Vagina (tissue), 2 donors: ENCODE data around the gene LCOR. TPM values are rescaled to one million over a fixed set of nuclear protein-coding genes. Genes with fewer than 3 reads are reported as not detected.
"Not testable (repeated sequence)": the region's sequence is repeated elsewhere in the genome, so short reads cannot be mapped to it uniquely, and the experiment has no call there.

ENCODE experiments used
- DNase-seq, 2 donors: peaks; one replicate each; pipeline ENCODE4 v3.0.0-alpha.2; 2017; ENCODE audit errors: extremely low spot score in 2 of 2
- H3K27ac ChIP-seq: fragments of 200-600 bp; sonication (generic); one replicate; pipeline ENCODE4 v1.5.1; 2019
- H3K27me3 ChIP-seq: fragments of 200-600 bp; sonication (generic); one replicate; pipeline ENCODE4 v1.5.1; 2019
- H3K36me3 ChIP-seq, 2 donors: fragments of 200-600 bp; sonication (generic); one replicate each; pipeline ENCODE4 v1.5.1; 2017 to 2019
- H3K4me1 ChIP-seq: fragments of 200-600 bp; sonication (generic); one replicate; pipeline ENCODE4 v1.5.1; 2019
- H3K4me3 ChIP-seq, 2 donors: fragments of 200-600 bp; sonication (generic); 1 replicate in 1 of 2; 2 replicates in 1 of 2; pipeline ENCODE4 v1.5.1; 2016 to 2019
- H3K9me3 ChIP-seq: fragments of 200-600 bp; sonication (generic); one replicate; pipeline ENCODE4 v1.5.1; 2019
- CTCF ChIP-seq, 3 experiments: fragments of 450-650 bp in 2 of 3; fragments of 200-600 bp in 1 of 3; sonication (generic) in 1 of 3; IDR thresholded peaks; one replicate each; pipeline ENCODE4 v1.5.1; 2017 to 2019; ENCODE audit warnings: antibody characterized with exemption in 3 of 3, mild to moderate bottlenecking in 2 of 3, moderate library complexity in 2 of 3
- POLR2A ChIP-seq, 2 donors: fragments of 450-650 bp; IDR thresholded peaks; one replicate each; pipeline ENCODE4 v1.6.1; 2017; ENCODE audit warnings: antibody characterized with exemption in 2 of 2, mild to moderate bottlenecking in 2 of 2, moderate library complexity in 2 of 2
- POLR2AphosphoS5 ChIP-seq, 2 donors: sonication (generic); formaldehyde crosslinking; IDR thresholded peaks; one replicate each; pipeline ENCODE4 v1.9.0; 2017; ENCODE audit warnings: antibody characterized with exemption in 2 of 2, mild to moderate bottlenecking in 2 of 2, low read depth in 1 of 2; ENCODE audit not compliant: insufficient read depth in 1 of 2
- intact Hi-C: fragments of 100-400 bp; cut with DNase I; formaldehyde crosslinking; loops from one replicate; pipeline ENCODE4 v1.15.1; 2023
- total RNA-seq: library from RNA; depleted of rRNA; stranded (reverse); fragments of >200 nt; gene quantifications from one replicate; pipeline ENCODE4 v1.2.3, GENCODE V29; 2016

The LCOR gene
- total RNA-seq, 1 donor from 2014 or later, result 85.2 TPM

DNA sequence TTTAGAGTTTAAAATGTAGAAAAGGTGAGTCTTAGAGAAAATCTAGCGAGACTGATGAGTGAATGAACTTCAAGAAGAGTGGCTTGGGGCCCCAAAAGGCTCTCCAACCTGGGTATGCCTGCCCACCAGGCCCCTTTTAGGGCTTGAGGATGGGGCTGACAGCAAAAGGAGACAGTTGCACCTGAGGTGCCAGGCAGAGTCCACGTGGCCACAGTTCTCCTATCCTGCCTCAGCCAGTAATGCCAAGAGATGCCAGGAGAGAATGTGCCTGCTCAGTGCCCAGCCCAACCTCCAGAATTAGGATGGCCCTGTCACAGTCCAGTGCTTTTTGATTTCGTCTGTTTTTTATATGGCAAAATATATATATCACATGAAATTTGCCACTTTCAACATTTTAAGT lies 197.2 kb downstream of the LCOR start:
- Histone ChIP-seq H3K9me3 (no peaks in the 10 kb centered on the region), H3K4me1 (peaks cover 6% of the 10 kb centered on the region), H3K27me3 (no peaks in the 10 kb centered on the region), H3K36me3 (no peaks in the 10 kb centered on the region), H3K4me3 (no peak overlapping the region), H3K27ac (no peak overlapping the region)
- no peak for DNase-seq
- intact Hi-C loops, result no loop called here
- no peak for TF ChIP-seq POLR2AphosphoS5 (IDR thresholded peaks at IDR 0.05; ENCODE audit: insufficient read depth in 1 of 2, low read depth in 1 of 2)
- TF ChIP-seq POLR2A (IDR thresholded peaks at IDR 0.05), result no peak

DNA sequence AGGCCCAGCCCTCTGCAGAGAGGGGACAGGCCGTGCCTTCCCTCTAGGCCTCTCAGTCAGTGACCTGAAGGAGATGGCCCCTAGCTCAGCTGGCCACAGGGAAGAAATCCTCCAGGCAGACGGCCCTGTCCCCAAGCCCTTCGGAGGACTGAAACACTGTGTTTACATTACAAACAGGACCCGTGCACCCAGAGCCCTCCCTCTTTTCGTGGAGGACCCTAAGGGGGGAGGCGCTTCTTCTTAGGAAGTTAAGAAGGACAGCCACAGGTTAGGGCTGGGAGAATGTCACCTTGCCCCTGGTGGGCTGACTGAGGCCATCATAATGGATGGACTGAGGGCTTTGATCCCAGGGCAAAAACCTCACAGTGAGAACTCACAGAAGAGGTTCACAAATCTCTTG lies 198.8 kb downstream of the LCOR start:
- intact Hi-C loops, result no loop called here

DNA sequence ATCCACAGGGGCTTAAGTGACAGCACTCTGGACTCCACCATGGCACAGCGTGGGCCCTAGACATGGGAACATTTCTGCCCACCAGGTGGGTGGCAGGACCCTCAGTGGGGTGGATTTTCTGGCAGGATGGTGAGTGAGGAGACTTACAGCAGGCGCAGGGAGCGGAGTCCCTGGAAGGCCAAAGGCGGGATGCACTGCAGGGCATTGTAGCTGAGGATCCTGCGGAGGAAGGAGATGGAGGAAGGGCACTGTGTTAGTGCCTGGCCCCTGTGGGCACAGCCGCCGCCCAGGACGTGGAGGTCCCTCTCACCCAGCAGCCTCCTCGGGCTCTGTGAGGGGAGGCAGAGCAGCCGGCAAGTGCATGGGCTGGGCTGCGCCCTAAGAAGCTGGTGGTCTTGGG lies 199.4 kb downstream of the LCOR start:
- H3K27ac ChIP-seq, result no peak overlapping the region
- no peak for TF ChIP-seq POLR2AphosphoS5 (IDR thresholded peaks at IDR 0.05; ENCODE audit: insufficient read depth in 1 of 2, low read depth in 1 of 2)
- no peak for TF ChIP-seq CTCF (IDR thresholded peaks at IDR 0.05)
- no peak for TF ChIP-seq POLR2A (IDR thresholded peaks at IDR 0.05)
- no peaks in the 10 kb centered on the region for H3K36me3 ChIP-seq
- H3K4me3 ChIP-seq, result no peak overlapping the region
- H3K4me1 ChIP-seq, result no peaks in the 10 kb centered on the region
- DNase-seq, result no peak
- intact Hi-C loops, result no loop called here
- no peaks in the 10 kb centered on the region for H3K9me3 ChIP-seq
- H3K27me3 ChIP-seq, result no peaks in the 10 kb centered on the region

More for the DNA sequence above, 198.8 kb downstream of the LCOR start:
- no peaks in the 10 kb centered on the region for H3K27me3 ChIP-seq
- no peaks in the 10 kb centered on the region for H3K36me3 ChIP-seq
- no peak overlapping the region for H3K27ac ChIP-seq
- no peak for DNase-seq
- no peaks in the 10 kb centered on the region for H3K9me3 ChIP-seq
- no peak overlapping the region for H3K4me3 ChIP-seq
- TF ChIP-seq CTCF (IDR thresholded peaks at IDR 0.05) (no peak), POLR2A (IDR thresholded peaks at IDR 0.05) (no peak), POLR2AphosphoS5 (IDR thresholded peaks at IDR 0.05; ENCODE audit: insufficient read depth in 1 of 2, low read depth in 1 of 2) (no peak)
- H3K4me1 ChIP-seq, result no peaks in the 10 kb centered on the region

DNA sequence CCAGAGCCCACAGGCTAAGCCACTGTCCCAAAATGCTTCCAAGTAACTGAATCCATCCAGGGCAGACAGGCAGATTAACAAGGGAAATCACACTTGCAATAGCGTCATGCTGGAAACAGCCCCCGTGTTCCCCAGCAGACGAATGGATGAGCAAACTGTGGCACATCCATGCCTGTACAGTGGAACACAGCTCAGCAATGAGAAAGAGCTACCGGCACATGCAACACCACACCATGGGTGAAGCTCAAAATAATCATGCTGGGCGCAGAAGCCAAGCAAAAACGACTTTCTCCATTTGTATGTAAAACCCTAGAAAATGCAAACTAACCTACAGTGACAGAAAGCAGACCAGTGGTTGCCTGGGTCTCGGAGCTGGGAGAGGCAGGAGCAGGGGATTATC lies 200.5 kb downstream of the LCOR start:
- Histone ChIP-seq H3K27ac (no peak overlapping the region), H3K4me3 (no peak overlapping the region), H3K36me3 (no peaks in the 10 kb centered on the region), H3K4me1 (peaks cover 6% of the 10 kb centered on the region), H3K9me3 (no peaks in the 10 kb centered on the region), H3K27me3 (no peaks in the 10 kb centered on the region)
- no peak for DNase-seq
- no peak for TF ChIP-seq POLR2A (IDR thresholded peaks at IDR 0.05)
- TF ChIP-seq CTCF (IDR thresholded peaks at IDR 0.05), result no peak
- TF ChIP-seq POLR2AphosphoS5 (IDR thresholded peaks at IDR 0.05; ENCODE audit: insufficient read depth in 1 of 2, low read depth in 1 of 2), result no peak
- intact Hi-C loops, result no loop called here

- H3K9me3 ChIP-seq, H3K27ac ChIP-seq, intact Hi-C loops, H3K27me3 ChIP-seq, H3K36me3 ChIP-seq, H3K4me3 ChIP-seq, DNase-seq: not testable (repeated sequence)
- peaks cover 12% of the 10 kb centered on the region for H3K4me1 ChIP-seq
These were observed 201.7 kb downstream of the LCOR start for GRCh38 chr10:97033841-97034240.

DNA sequence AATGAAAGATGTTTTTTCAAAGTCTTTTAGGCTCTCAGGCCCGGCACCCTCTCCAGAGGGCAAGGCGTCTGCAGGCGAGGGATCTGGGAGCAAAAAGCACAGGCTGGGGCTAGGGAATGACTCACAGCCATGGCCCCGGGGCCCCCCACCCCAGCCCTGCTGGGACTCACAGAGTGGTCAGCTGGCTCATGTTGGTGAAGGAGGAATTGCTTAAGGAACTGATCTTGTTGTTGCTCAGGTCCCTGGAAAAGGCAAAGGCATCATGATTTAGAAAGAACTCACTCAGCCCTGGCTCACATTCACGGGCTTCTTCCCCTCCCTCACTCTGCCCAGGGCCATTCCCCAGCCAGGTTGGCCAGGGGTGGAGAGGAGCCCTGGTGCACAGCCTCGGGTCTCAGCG lies 202.2 kb downstream of the LCOR start:
- no peak for DNase-seq
- Histone ChIP-seq H3K4me3 (no peak overlapping the region), H3K4me1 (peaks cover 12% of the 10 kb centered on the region), H3K9me3 (no peaks in the 10 kb centered on the region), H3K27ac (no peak overlapping the region), H3K36me3 (no peaks in the 10 kb centered on the region), H3K27me3 (no peaks in the 10 kb centered on the region)
- intact Hi-C loops, result no loop called here
- TF ChIP-seq CTCF (IDR thresholded peaks at IDR 0.05) (no peak), POLR2A (IDR thresholded peaks at IDR 0.05) (no peak), POLR2AphosphoS5 (IDR thresholded peaks at IDR 0.05; ENCODE audit: insufficient read depth in 1 of 2, low read depth in 1 of 2) (no peak)
